Omental fat pad (tissue), 4 donors: ENCODE data around the gene GPHN. TPM values are rescaled to one million over a fixed set of nuclear protein-coding genes. Genes with fewer than 3 reads are reported as not detected.

ENCODE experiments used
- ATAC-seq: fragments of 150-250 bp; one replicate; pipeline ENCODE4 v1.9.1; 2016; ENCODE audit warnings: mild to moderate bottlenecking, moderate library complexity; ENCODE audit not compliant: low FRiP score
- DNase-seq: peaks from one replicate; pipeline ENCODE4 v3.0.0-alpha.2; 2019; ENCODE audit warnings: low spot score
- total RNA-seq, 4 donors: library from RNA; depleted of rRNA; stranded (reverse); fragments of >200 nt; gene quantifications; one replicate each; pipeline ENCODE4 v1.1.0, GENCODE V29; 2016
- TF ChIP-seq, protein P1 (sequence below), 3 donors: fragments of 450-650 bp; IDR thresholded peaks; one replicate each; pipeline ENCODE4 v1.5.1; 2016 to 2017; ENCODE audit warnings: antibody characterized with exemption in 3 of 3, mild to moderate bottlenecking in 3 of 3, moderate library complexity in 2 of 3

GPHN gene
- total RNA-seq, 4 donors from 2014 or later: 8.0 to 27.6 (median 18.7) TPM

DNA sequence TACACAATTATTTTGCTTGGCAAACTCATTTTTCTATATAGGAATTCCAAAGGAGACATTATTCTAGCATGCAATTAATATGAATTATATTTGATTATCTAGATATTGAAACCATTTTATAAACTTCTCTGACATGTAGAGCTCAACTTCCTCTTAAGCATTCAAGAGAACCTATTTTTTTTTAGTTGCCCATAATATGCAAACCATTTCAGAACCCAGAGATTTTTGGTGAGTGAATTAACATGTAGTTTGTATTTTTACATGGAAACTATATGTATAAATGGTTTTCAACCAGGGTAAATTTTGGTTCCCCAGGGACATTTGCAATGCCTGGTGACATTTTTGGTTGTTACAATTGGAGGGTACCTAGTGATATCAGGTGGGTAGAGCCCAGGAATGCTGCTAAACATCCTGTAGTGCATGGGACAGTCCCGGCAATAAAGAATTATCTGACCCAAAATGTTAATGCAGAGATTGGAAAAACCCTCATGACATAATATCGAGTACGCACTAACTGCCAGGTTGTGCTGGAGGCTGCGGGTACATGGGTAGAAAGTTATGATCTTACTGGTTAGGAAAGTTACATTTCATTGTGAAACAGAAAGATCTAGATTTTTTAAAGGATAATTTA lies 342.4 kb downstream of the GPHN start:
- TF ChIP-seq, protein P1, sequence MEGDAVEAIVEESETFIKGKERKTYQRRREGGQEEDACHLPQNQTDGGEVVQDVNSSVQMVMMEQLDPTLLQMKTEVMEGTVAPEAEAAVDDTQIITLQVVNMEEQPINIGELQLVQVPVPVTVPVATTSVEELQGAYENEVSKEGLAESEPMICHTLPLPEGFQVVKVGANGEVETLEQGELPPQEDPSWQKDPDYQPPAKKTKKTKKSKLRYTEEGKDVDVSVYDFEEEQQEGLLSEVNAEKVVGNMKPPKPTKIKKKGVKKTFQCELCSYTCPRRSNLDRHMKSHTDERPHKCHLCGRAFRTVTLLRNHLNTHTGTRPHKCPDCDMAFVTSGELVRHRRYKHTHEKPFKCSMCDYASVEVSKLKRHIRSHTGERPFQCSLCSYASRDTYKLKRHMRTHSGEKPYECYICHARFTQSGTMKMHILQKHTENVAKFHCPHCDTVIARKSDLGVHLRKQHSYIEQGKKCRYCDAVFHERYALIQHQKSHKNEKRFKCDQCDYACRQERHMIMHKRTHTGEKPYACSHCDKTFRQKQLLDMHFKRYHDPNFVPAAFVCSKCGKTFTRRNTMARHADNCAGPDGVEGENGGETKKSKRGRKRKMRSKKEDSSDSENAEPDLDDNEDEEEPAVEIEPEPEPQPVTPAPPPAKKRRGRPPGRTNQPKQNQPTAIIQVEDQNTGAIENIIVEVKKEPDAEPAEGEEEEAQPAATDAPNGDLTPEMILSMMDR (IDR thresholded peaks at IDR 0.05): no peak
- ATAC-seq (no peak), DNase-seq (no peak)

DNA sequence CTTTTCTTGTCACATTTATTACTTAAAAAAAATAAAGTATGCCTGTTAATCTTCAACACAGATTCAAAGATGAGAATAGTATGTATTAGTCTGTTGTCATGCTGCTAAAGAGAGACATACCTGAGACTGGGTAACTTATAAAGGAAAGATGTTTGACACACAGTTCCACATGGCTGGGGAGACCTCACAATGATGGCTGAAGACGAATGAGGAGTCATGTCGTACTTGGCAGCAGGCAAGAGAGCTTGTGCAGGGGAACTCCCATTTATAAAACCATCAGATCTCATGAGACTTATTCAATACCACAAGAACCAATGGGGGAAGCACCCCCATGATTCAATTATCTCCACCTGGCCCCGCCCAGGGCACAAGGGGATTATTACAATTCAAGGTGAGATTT lies 345.4 kb downstream of the GPHN start:
- no peak for ATAC-seq
- DNase-seq: no peak
- TF ChIP-seq, protein P1 (IDR thresholded peaks at IDR 0.05): no peak

DNA sequence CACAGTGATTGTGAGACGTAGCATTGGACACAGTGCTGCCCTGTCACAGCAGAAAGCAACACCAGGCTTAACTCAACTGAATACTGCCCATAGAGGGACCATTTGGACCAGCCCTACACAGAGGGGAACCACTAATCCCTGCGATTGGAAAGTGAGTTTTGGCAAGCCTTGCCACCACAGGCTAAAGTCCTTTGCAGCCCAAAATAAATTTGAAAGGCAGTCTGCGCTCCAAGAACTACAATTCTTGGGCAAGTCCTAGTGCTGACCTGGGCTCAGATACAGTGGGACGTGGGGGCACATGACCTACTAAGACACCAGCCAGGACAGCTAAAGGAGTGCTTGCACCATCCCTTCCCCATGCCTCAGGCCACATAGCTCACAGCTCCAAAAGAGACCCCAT lies 349.9 kb downstream of the GPHN start:
- DNase-seq (no peak), ATAC-seq (no peak)
- TF ChIP-seq, protein P1 (IDR thresholded peaks at IDR 0.05): no peak

DNA sequence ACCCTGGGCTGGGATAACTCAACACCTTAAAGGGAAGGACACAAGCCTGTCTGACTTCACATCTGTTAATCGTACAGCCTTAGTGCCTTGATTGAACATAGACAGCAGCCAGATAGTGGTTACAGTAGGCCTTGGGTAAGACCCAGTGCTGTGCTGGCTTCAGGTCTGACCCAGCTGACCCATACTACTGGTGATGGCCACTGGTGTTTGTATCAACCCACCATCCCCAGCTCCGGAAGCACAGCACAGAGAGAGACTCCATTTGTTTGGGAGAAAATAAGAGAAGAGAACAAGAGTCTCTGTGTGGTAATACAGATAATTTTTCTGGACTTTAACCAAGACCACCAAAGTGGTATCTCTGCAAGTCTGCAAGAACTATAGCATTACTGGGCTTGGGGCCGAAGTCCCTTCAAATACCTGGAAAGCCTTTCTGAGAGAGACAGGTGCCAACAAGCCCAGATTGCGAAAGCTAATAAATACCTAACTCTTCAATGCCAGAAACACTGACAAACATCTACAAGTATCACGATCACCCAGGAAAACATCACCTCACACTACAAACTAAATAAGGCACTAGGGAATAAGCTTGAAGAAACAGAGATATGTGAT lies 351.2 kb downstream of the GPHN start:
- ATAC-seq: no peak
- TF ChIP-seq, protein P1 (IDR thresholded peaks at IDR 0.05): no peak
- no peak for DNase-seq

DNA sequence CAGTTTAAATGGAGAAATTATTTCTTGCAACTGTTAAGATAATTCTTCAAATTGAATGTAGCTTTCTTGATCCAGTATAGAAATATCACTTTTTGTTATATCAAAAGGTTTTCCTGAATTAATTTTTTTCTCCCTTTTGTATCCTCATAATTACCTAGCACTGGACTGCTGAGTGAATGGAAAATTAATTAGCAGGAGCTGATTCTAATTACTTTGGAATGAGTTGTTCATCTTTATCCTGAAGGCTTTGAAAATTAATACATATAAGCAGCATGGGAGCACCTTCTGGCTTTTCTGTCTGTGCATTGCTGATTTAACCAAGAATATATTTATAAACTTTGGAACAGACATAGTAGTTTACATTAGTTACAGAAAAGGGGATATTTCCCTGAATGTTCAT lies 373.6 kb downstream of the GPHN start:
- DNase-seq: no peak
- ATAC-seq: no peak
- TF ChIP-seq, protein P1 (IDR thresholded peaks at IDR 0.05): no peak

DNA sequence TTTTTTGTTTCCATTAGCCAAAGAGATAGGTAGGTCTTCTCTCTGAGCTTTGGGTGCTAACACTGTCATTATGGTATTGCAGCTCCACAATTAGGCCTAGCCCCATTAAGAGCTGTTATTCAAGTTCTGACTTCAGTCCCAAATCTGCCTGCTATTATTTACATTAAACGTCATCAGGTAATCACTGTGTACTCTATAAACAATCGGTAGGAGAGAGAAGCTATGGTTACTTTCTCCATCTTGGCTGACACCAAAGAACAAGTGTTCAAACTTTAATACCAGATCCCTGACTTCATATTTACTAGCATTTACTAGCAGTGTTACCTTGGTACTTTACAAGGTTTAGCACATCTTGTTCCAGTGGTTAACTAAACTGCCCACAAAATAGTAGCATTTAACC lies 376.2 kb downstream of the GPHN start:
- ATAC-seq (no peak), DNase-seq (no peak)
- TF ChIP-seq, protein P1 (IDR thresholded peaks at IDR 0.05): no peak

DNA sequence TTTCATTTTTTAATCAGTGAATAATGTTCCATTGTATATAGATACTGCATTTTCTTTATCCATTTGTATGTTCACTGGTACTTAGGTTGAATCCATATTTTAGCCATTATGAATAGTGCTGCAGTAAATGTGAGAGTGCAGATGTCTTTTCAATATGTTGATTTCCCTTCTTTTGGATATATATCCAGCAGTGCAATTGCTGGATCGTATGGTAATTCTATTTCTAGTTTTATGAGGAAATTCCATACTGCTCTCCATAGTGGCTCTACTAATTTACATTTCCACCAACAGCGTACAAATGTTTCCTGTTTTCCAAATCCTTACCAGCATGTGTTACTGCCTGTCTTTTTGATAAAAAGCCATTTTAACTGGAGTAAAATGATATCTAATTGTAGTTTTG lies 392.8 kb downstream of the GPHN start:
- DNase-seq: no peak
- TF ChIP-seq, protein P1 (IDR thresholded peaks at IDR 0.05): no peak
- ATAC-seq: no peak
